ENCODE measurements around the gene THBS3.
"Not testable (repeated sequence)": the region's sequence is repeated elsewhere in the genome, so short reads cannot be mapped to it uniquely, and the experiment has no call there.

Gene THBS3

DNA sequence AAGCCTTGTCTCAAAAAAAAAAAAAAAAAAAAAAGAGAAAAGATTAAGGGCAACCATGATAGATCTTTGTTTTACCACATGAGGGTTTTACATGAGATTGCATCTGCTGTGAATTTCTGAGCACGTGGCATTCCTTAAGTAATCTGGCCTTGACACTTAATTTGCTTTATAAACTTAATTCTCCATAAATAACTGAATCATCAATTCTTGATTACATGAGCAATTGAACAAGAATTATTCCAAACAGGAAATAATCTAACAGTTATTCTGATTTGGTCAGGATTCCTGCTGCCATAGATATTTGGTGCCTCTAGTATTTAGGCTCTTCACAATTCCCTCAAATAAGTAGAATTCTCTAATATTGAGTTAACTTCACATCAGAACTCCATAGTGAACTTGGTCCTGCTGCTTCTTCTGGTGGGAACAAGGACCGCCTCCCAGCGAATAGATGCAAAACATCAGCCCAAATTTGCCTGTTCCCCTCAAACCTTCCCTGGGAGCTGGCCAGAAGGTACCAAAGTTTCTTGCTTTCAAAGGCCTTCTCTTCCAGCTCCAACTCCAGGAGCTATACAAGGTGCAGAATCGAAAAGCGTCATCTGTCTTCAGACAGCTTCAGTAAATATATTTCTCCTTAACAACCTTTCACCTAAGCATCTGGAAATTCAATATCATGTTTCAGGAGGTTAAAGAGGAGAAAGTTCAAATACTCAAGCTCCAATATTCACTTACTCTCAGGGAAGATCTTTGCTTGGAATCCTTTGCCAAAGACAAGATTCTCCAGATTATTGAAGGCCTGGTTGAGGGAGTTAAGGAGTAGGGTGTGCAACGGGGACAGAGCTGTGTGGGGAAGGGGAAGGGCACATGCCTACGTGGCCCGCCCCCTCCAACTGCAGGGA, 35.6 kb downstream of the THBS3 start:
- no peak for DNase-seq (ENCODE audit: low read depth)
- peak overlapping the region; percentile 97 for H3K4me3 ChIP-seq (ENCODE audit: low read depth, low read length)
- TF ChIP-seq, protein P1, sequence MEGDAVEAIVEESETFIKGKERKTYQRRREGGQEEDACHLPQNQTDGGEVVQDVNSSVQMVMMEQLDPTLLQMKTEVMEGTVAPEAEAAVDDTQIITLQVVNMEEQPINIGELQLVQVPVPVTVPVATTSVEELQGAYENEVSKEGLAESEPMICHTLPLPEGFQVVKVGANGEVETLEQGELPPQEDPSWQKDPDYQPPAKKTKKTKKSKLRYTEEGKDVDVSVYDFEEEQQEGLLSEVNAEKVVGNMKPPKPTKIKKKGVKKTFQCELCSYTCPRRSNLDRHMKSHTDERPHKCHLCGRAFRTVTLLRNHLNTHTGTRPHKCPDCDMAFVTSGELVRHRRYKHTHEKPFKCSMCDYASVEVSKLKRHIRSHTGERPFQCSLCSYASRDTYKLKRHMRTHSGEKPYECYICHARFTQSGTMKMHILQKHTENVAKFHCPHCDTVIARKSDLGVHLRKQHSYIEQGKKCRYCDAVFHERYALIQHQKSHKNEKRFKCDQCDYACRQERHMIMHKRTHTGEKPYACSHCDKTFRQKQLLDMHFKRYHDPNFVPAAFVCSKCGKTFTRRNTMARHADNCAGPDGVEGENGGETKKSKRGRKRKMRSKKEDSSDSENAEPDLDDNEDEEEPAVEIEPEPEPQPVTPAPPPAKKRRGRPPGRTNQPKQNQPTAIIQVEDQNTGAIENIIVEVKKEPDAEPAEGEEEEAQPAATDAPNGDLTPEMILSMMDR (conservative IDR thresholded peaks at IDR 0.05; ENCODE audit: low read depth, low read length): no peak

GRCh38 chr1:155170806-155171205, 36.9 kb downstream of the THBS3 start:
- TF ChIP-seq, protein P1 (conservative IDR thresholded peaks at IDR 0.05; ENCODE audit: low read depth, low read length): no peak
- no peak for DNase-seq (ENCODE audit: low read depth)
- H3K4me3 ChIP-seq (ENCODE audit: low read depth, low read length): no peak overlapping the region

GRCh38 chr1:155170101-155170785, 37.5 kb downstream of the THBS3 start:
- TF ChIP-seq, protein P1 (conservative IDR thresholded peaks at IDR 0.05; ENCODE audit: low read depth, low read length): no peak
- no peak overlapping the region for H3K4me3 ChIP-seq (ENCODE audit: low read depth, low read length)
- no peak for DNase-seq (ENCODE audit: low read depth)

DNA sequence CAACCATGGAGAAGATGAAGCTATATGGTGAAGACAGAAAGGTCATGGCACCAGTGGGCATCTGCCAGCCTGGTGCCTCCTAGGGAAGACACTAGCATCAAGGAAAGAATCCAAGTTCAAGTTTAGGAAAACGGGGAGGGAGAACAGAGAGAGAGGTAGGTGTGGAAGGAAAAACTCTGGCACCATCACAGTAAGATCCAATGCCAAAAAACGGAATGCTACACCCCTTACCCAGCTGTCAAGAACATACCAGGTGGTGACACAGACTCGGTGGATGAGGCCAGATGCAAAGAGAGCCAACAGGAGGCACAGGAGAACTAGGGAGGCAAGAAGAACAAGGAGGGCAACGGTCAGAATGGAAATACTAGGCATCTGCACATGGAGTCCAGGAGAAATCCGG, 38.2 kb downstream of the THBS3 start:
- TF ChIP-seq, protein P1 (conservative IDR thresholded peaks at IDR 0.05; ENCODE audit: low read depth, low read length): no peak
- no peak overlapping the region for H3K4me3 ChIP-seq (ENCODE audit: low read depth, low read length)
- DNase-seq (ENCODE audit: low read depth): no peak

DNA sequence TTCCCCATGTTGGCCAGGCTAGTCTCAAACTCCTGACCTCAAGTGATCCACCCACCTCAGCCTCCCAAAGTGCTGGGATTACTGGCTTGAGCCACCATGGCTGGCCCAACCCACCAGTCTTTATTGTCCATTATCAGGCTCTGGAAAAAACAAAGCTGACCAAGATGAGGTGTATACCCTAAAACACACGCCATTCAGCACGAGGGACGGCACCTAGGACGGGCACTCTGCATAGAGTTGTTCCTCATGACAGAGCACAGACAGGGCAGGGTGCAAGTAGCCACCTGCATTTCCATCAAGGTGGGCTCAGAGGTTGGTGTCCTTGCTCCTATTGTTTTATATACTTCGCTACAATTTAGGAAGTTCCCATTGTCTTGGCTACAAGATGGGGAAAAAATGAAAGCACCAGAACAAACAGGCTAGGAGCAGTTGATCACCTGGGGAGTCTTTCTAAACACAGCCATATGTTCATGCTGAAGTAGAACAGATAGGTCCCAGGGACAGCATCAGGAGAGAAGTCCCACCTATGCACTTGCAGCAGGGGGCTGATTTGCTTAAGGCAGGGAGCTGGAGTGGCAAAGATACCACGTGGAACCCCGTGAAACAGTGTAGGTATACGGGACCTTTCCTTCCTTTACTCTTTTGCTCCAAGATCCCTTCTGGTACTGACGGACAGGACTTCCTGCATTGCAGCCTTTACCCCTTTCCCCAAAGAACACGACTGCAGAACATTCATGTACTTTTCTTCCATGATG, 39.1 kb downstream of the THBS3 start:
- no peak overlapping the region for H3K4me3 ChIP-seq (ENCODE audit: low read depth, low read length)
- no peak for DNase-seq (ENCODE audit: low read depth)
- TF ChIP-seq, protein P1 (conservative IDR thresholded peaks at IDR 0.05; ENCODE audit: low read depth, low read length): no peak

DNA sequence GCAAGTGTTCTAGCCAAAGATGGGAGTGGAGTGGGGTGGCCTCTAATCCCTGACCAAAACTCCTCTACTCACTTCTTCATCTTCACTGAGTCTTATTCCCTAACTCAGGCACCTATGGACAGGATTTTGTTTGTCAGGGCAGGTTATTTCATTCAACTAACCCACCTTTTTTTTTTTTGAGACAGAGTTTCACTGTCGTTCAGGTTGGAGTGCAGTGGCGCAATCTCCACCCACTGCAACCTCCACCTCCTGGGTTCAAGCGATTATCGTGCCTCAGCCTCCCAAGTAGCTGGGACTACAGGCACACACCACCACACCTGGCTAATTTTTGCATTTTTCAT, 39.6 kb downstream of the THBS3 start:
- not testable (repeated sequence) for H3K4me3 ChIP-seq (ENCODE audit: low read depth, low read length); DNase-seq (ENCODE audit: low read depth)

Measured in choroid plexus epithelial cell (primary cell).